MV-4-11 (cell line): ENCODE data around the gene SPTBN1.
A peak's percentile ranks its signal among the peaks of the same experiment; 100 is the strongest.
"Not testable (repeated sequence)": the region's sequence is repeated elsewhere in the genome, so short reads cannot be mapped to it uniquely, and the experiment has no call there.

Experiments
- DNase-seq: peaks from one replicate; lab custom pipeline; 2025; lab: John Stamatoyannopoulos, UW

SPTBN1 gene

GRCh38 chr2:54528311-54528955 lies 72.3 kb downstream of the SPTBN1 start:
- DNase-seq, result no peak

- DNase-seq, result not testable (repeated sequence)
Observed at GRCh38 chr2:54529518-54529917, 73.4 kb downstream of the SPTBN1 start.

GRCh38 chr2:54529935-54530334 lies 73.8 kb downstream of the SPTBN1 start:
- DNase-seq, result no peak

- no peak for DNase-seq
Observed at GRCh38 chr2:54531558-54531957, 75.4 kb downstream of the SPTBN1 start.

GRCh38 chr2:54534221-54534620 lies 78.1 kb downstream of the SPTBN1 start:
- DNase-seq, result no peak

- DNase-seq, result no peak
Observed at GRCh38 chr2:54534625-54535024, 78.5 kb downstream of the SPTBN1 start.

- DNase-seq, result peak; percentile 96
Observed at GRCh38 chr2:54535599-54536195, 79.6 kb downstream of the SPTBN1 start.

GRCh38 chr2:54536720-54537119 lies 80.6 kb downstream of the SPTBN1 start:
- no peak for DNase-seq

- DNase-seq, result no peak
Observed at GRCh38 chr2:54538537-54538936, 82.4 kb downstream of the SPTBN1 start.

- DNase-seq, result no peak
Observed at GRCh38 chr2:54539683-54540082, 83.6 kb downstream of the SPTBN1 start.

- no peak for DNase-seq
Observed at GRCh38 chr2:54540194-54540593, 84.1 kb downstream of the SPTBN1 start.

GRCh38 chr2:54541995-54542394 lies 85.9 kb downstream of the SPTBN1 start:
- no peak for DNase-seq

- peak; percentile 39 for DNase-seq
Observed at GRCh38 chr2:54543733-54544396, 87.7 kb downstream of the SPTBN1 start.

- no peak for DNase-seq
Observed at GRCh38 chr2:54545702-54546450, 89.7 kb downstream of the SPTBN1 start.

GRCh38 chr2:54546518-54546917 lies 90.4 kb downstream of the SPTBN1 start:
- DNase-seq, result no peak

GRCh38 chr2:54546923-54547720 lies 91.0 kb downstream of the SPTBN1 start:
- no peak for DNase-seq

GRCh38 chr2:54549430-54549829 lies 93.3 kb downstream of the SPTBN1 start:
- DNase-seq, result no peak

GRCh38 chr2:54549917-54550518 lies 93.9 kb downstream of the SPTBN1 start:
- DNase-seq, result no peak

- no peak for DNase-seq
Observed at GRCh38 chr2:54550547-54550946, 94.4 kb downstream of the SPTBN1 start.

- DNase-seq, result no peak
Observed at GRCh38 chr2:54551123-54551756, 95.1 kb downstream of the SPTBN1 start.

GRCh38 chr2:54553075-54553474 lies 96.9 kb downstream of the SPTBN1 start:
- no peak for DNase-seq
